Measurements from ENCODE around the gene SVBP.
"Not testable (repeated sequence)": the region's sequence is repeated elsewhere in the genome, so short reads cannot be mapped to it uniquely, and the experiment has no call there.

SVBP gene

GRCh38 chr1:42841010-42841409, 23.8 kb upstream of the SVBP start:
- no peak for DNase-seq

DNA sequence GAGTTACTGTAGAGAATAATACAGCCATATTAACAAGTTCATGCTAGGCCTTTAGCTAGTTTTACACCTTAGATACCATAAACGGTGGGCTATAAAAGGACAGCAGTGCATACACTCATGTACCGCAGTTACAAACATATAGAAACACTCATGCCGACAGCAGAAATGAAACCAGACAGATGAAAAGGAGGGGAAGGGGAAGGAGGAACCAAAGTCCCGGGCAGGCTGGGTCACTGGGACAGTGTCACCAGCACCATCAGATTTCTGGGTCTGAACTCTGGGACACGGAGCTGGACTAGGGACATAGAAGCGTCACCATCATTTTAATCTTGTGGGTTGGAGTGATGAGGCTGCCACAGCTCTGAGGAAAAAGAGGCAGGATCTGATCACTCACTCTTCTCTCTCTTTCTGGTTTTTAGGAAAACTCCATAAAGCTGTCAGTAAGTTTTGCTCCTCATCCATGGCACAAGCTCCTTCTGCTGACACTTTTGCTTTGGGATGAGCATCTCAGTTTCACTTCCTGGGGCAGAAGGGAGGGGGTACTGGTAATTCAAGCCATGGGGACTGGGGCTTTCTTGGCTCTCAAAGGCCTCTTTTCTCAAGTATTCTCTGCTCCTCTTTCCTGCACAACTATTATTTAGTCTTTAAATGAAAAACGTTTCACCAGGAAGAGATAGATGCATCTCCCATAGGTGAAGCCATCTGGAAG, 21.4 kb upstream of the SVBP start:
- DNase-seq = no peak

DNA sequence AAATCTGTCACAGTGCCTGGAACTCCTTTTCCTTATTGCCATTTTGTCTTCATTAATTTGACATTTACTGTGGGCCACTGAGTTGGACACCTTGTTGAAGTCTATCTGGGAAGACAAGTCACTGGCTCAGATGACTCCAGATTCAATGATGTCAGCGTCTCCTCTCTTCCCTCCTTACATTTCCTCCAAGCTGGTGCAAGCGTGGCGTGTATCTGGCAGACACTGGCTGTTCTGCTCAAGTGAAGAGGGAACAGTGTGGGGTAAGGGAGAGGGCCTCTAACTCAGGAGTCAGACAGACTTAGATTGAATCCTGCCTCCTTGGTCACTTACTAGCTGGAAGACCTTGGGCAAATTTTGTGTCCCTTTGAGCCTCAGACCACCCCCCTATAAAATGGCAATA, 20.5 kb upstream of the SVBP start:
- no peak for DNase-seq

DNA sequence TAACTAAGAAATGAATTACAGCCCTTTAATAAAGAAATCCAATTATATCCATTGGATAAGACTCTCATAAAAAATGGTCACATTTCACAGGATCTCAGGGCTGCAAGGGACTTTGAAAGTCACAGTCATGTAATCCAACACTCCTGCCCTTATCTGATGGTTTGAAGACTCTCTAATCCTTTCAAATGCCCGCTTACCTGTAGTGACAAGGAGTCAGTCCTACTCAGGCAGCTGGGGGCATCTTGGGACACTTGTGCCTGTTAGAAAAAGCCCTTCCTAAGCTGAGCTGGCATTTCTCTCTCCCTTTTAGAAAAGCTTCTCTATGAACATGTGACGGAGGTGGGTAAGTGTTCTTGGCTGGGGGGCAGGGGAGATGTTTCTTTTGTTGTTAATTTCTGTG, 18.2 kb upstream of the SVBP start:
- no peak for DNase-seq

DNA sequence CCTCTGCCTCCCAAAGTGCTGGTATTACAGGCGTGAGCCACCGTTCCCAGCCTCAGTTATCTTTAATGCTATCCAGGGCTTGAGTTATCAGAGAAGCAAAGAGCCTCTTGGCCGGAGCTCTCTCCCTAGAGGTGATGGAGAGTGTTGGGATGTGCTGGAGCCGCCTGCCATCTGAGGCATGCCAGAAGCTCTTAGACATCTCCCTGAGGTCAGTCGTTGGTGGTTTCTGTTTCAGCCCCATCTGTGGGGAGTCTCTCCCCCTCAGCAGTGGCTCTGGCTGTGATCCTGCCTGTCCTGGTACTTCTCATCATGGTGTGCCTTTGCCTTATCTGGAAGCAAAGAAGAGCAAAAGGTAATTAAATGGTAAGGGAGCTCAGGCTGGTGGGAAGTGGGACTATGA, 17.6 kb upstream of the SVBP start:
- DNase-seq = no peak

DNA sequence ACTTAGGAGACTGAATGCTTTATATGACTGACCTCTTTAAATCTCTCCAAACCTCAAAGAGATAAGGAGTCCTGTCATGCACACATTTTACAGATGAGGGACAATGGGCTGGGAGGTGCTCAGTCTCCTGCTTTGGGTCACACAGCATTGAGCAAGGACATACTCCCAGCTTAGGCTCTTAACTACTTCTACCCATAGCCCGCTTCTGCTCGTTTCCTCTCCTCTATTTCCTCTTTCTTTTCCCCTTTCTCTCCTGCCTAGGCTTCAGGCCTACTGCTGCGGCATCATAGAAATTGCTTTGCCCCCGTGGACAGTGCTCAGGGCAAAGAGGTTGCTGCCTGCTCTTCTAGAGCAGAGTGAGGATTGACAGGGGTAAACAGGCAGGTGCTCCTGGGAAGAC, 16.8 kb upstream of the SVBP start:
- no peak for DNase-seq

GRCh38 chr1:42832641-42833240, 15.5 kb upstream of the SVBP start:
- no peak for DNase-seq

DNA sequence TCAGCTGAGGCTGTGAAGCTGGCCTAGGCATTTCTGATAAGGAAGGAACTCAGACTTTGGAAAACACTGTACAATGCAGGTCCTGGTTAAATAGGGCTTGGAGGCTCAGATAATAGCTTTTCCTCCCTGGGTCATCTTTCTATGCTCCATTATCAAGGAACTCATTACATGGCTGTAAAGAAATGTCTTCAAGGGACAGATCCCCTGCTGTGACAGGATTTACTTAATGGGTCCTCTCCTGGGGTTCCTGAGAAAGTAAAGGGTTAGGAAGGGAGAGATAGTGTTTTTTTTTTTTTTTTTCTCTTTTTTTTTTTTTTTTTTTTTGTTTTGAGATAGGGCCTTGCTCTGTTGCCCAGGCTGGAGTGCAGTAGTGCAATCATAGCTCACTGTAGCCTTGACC, 14.1 kb upstream of the SVBP start:
- DNase-seq = no peak

DNA sequence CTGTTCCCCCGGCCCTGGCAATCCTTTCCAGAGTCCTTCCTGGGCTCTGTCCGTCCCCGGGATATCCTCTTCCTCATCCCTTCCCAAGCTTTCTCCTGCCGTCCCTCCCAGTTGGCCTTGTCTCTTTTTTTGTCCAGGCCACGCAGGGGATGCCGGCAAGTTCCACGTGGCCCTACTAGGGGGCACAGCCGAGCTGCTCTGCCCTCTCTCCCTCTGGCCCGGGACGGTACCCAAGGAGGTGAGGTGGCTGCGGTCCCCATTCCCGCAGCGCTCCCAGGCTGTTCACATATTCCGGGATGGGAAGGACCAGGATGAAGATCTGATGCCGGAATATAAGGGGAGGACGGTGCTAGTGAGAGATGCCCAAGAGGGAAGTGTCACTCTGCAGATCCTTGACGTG, 13.4 kb upstream of the SVBP start:
- no peak for DNase-seq

- DNase-seq = no peak
Measured at GRCh38 chr1:42825036-42825851, 8.0 kb upstream of the SVBP start.

DNA sequence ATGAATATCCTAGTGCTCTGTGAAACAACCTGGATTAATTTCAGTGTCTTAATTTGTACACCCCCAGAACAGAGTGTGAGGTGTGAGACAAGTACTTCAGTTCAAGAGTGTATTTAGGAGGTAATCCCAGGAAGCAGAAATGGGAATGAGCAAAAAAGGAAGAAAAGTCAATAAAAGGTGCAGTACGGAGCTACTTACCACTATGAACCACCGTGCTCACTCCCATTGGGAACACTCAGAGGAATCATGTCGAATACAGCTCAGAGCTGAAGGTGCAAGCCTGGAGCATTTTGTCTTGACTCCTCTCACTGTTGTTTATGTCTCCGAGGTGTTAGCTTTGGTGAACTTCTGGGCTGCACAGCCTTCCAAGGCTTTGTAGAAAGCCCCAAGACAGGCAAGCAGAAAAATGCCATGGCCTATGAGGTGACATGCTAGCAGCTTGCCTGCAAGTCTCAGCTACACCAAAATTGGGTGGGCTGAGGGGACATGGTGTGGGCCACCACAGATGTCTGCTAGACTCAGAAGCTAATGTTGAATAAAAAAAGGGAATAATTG, 7.4 kb upstream of the SVBP start:
- DNase-seq = no peak

- DNase-seq = no peak
Measured at GRCh38 chr1:42822800-42823392, 5.7 kb upstream of the SVBP start.

DNA sequence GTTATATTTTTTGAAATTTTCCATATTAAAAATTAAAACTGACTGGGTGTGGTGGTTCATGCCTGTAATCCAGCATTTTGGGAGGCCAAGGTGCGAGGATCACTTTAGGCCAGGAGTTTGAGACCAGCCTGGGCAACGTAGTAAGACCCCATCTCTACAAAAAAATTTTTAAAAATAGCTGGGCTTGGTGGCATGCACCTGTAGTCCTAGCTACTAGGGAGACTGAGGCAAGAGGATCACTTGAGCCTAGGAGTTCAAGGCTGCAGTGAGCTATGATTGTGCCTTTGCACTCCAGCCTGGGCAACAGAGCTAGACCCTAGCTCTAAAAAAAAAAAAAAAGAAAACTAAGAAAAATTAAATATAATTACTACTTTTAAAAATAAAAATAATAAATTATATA, 4.5 kb upstream of the SVBP start:
- DNase-seq = no peak

- DNase-seq = no peak
Measured at GRCh38 chr1:42820813-42821212, 3.6 kb upstream of the SVBP start.

GRCh38 chr1:42817976-42818375, 779 bp upstream of the SVBP start:
- no peak for DNase-seq

DNA sequence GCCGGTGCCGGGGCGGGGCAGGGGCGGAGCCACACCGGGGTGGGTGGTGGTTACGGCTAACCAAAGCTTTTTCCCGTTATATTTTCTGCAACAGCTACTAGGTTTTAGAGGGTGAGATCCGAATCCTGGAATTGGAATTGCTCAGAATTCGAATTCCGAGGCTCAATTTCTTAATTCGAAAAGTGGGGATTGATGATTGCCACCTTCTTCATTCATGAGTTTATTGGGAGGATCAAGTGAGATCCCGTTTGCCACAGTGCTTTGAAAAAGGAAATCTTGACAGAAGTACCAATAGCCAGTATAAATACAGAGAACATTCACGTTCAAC, 207 bp upstream of the SVBP start:
- DNase-seq = no peak

- no peak for DNase-seq
Measured at GRCh38 chr1:42815941-42816584, 1.1 kb downstream of the SVBP start.

GRCh38 chr1:42814815-42815214, 2.4 kb downstream of the SVBP start:
- not testable (repeated sequence) for DNase-seq

DNA sequence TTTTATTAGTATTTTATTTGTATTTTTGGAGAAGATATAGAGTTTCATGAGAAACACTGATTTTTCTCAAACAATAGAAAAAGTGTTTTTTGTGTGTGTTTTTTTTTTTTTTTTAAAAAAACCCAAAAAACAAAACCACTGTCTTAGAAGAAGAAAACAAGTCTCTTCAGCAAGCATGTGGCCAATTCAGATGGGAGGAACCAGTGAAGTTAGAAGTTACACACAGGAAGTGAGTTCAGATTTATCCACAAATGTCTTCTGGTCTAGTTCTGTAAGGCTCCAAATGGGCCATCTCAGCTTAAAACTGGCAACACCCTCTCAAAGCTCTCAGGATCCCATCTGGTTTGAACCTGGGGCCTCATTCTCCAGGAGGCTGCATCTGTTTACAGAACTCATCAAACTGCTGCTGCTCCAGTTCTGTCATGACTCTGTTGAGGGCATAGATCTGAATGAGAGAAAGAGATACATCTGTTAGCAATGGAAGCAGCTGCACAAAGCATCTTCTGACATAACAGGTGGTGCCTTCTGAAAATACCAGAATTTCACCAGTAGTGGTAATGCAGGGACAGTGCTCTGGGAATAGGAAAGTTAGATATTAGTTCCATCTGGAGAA, 10.0 kb downstream of the SVBP start:
- no peak for DNase-seq

DNA sequence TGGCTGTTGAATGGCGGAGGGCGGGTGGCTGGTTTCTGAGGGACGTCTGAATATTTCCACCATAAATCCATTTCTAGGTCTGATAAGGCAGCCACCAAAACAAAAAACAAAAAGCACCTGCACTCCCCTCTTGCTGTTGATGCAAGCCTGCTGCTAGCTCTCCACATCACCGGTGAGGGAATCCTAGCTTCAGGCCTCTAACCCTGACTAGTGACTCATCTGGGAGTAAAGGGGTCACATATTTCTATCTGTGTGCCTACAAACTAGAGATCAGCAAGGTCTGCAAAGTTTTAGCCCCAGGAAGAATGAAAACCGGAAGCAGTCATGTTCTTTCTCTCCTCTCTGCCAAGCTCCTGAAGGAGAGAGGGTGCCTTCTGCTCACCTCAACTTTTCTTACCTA, 10.6 kb downstream of the SVBP start:
- DNase-seq = no peak

DNA sequence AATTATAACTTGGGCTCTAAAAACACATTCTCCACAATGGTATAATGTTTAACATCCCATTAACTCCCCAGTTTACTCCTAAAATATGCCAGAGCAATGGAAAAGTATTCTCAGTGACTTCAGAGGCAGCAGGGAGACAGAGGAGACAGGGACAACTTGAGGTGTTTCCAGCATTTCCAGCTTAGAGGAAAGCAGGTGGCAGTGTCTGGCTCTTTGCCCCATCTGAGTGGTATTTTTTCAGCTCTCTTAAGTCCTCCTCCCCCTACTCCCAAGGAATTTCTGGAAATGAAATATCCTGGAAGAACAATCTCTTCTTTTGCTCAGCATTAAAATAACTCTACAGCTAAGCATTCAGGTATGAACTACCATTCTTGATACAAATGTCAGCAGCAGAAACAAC, 11.0 kb downstream of the SVBP start:
- no peak for DNase-seq

GRCh38 chr1:42801832-42802473, 15.2 kb downstream of the SVBP start:
- DNase-seq = no peak
